Stomach smooth muscle (tissue), 2 donors: ENCODE results near the gene CD164L2.

Experiments
- H3K27ac ChIP-seq: one replicate; pipeline ENCODE4 v1.7.0; 2013; ENCODE audit warnings: mild to moderate bottlenecking, low read length, inconsistent platforms
- H3K27me3 ChIP-seq, 2 donors: one replicate each; pipeline ENCODE4 v1.7.0; 2013; ENCODE audit warnings: low read length in 2 of 2; ENCODE audit not compliant: insufficient read depth in 2 of 2, control insufficient read depth in 1 of 2
- H3K36me3 ChIP-seq, 2 donors: one replicate each; pipeline ENCODE4 v1.7.0; 2013; ENCODE audit warnings: low read length in 2 of 2; ENCODE audit not compliant: control insufficient read depth in 2 of 2, insufficient read depth in 2 of 2
- H3K4me1 ChIP-seq: one replicate; pipeline ENCODE4 v1.7.0; 2013; ENCODE audit warnings: low read length; ENCODE audit not compliant: control insufficient read depth, insufficient read depth
- H3K4me3 ChIP-seq, 2 donors: one replicate each; pipeline ENCODE4 v1.7.0; 2013; ENCODE audit warnings: low read length in 2 of 2
- H3K9ac ChIP-seq, 2 donors: one replicate each; pipeline ENCODE4 v1.7.0; 2013; ENCODE audit warnings: low read length in 2 of 2, mild to moderate bottlenecking in 1 of 2
- H3K9me3 ChIP-seq, 2 donors: one replicate each; pipeline ENCODE4 v1.7.0; 2013; ENCODE audit warnings: low read length in 2 of 2; ENCODE audit not compliant: control insufficient read depth in 2 of 2
- donor health status: healthy.
- donor health status: Pancreatic carcinoma.

The CD164L2 gene

DNA sequence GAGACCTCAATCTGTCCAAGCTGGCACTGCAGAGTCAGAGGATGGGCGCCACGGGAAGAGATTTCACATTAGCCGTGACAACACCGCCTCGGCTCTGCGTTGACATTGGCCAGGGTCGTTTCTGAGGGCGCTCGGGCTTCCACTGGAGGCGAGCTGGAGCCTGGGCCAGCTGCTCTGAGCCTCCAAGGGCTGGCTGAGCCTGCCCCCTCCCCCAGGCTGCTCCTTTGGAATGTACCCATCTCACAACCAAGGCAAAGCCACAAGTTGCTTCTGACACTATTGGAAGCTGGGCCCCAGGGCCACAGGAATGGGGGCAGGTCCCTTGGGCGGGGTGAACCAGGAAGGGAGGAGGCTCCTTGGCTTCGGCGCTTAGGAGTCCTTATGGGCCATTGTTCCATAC, 21.9 kb upstream of the CD164L2 start:
- peak overlapping the region in 1 of 2 donors; percentile 13 for H3K9ac ChIP-seq
- H3K27ac ChIP-seq: peak overlapping the region; percentile 81
- H3K9me3 ChIP-seq: no peaks in the 10 kb centered on the region

DNA sequence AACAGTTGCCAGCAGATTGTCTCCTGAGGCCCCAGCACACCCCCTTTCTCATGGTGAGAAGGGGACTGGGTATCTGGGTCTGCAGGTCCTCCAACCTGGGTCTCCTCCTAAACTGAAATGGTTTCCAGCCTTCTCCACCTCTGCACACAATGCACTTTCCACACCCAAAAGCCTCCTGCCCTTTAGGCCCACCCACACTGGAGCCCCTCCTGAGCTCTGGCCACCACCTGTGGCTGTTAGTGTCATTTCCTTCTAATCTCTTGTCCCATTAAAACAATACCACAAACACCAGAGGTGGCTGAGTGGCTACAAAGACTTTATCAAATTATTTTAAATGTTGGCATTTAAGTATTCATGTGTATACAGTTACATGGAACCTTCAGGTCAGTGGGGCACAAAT, 20.8 kb upstream of the CD164L2 start:
- H3K4me3 ChIP-seq: peak overlapping the region in 1 of 2 donors; percentile 47
- peaks cover 63% of the 10 kb centered on the region for H3K4me1 ChIP-seq
- H3K36me3 ChIP-seq: peaks cover 17 to 21% of the 10 kb centered on the region in 2 donors
- H3K9me3 ChIP-seq: no peaks in the 10 kb centered on the region
- peak overlapping the region in 1 of 2 donors; percentile 18 for H3K9ac ChIP-seq
- H3K27me3 ChIP-seq: no peaks in the 10 kb centered on the region
- peak overlapping the region; percentile 81 for H3K27ac ChIP-seq

More for the DNA sequence above, 21.9 kb upstream of the CD164L2 start:
- H3K4me3 ChIP-seq: no peak overlapping the region
- no peaks in the 10 kb centered on the region for H3K27me3 ChIP-seq
- H3K36me3 ChIP-seq: peaks cover 20 to 22% of the 10 kb centered on the region in 2 donors
- H3K4me1 ChIP-seq: peaks cover 58% of the 10 kb centered on the region

DNA sequence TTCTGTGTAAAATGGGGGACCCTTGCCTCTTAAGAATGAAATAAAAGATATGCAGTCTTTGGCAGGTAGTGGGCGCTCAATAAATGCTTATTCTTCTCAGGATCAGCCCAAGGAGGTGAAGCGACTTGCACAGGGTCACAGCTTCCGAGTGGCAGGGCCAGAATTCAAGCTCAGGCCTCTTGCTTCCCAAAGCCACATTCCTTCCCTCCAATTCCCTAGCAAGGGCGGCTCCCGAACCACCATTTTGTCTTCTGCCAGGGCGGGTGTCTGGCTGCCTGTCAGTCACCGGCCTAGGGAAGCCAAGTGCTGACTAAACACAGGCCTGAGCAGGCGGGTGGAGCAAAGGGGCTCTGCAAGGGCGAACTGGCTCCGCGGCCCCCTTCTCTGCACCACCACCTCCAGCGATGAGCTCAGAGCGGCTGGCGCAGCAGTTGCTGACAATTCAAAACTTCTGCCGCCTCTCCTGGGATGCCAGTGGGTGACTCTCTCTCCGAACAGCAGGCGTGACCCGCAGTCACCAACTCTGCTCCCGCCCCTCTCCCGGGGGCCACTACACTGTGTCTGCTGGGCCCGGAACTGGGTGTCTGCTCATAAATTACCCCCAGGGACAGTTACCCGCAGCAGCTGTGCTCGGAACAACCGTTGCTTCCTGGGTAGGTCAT, 20.1 kb upstream of the CD164L2 start:
- Histone ChIP-seq H3K36me3 (peaks cover 11 to 13% of the 10 kb centered on the region in 2 donors), H3K27ac (peak overlapping the region; percentile 81), H3K4me3 (peak overlapping the region in 1 of 2 donors; percentile 47), H3K9me3 (no peaks in the 10 kb centered on the region), H3K4me1 (peaks cover 63% of the 10 kb centered on the region), H3K27me3 (peaks cover 0 to 3% of the 10 kb centered on the region in 2 donors), H3K9ac (peak overlapping the region; percentile 18 to 42)

DNA sequence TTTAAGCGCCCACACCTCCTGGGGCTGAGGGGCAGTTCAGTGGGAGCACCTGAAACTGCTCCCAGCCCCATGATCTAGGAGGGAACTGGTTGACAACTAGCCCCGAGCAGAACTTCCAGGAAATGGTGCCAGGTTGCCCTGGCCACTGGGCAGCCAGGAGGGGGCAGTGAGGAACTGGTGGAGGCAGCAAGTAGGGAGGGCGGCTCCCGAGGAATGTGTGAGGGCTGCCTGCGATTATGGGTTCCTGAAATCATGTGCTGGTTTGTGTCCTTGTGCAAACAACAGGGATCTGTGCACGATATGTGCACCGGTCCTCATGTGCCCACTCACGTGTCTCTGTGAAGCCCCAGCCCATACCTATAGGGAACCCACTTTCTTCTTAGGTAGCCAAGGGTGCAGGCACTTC, 19.2 kb upstream of the CD164L2 start:
- peaks cover 63% of the 10 kb centered on the region for H3K4me1 ChIP-seq
- H3K36me3 ChIP-seq: peaks cover 3 to 7% of the 10 kb centered on the region in 2 donors
- peak overlapping the region in 1 of 2 donors; percentile 15 for H3K4me3 ChIP-seq
- no peaks in the 10 kb centered on the region for H3K9me3 ChIP-seq
- peak overlapping the region in 1 of 2 donors; percentile 23 for H3K9ac ChIP-seq
- peaks cover 0 to 3% of the 10 kb centered on the region in 2 donors for H3K27me3 ChIP-seq
- H3K27ac ChIP-seq: peak overlapping the region; percentile 81

DNA sequence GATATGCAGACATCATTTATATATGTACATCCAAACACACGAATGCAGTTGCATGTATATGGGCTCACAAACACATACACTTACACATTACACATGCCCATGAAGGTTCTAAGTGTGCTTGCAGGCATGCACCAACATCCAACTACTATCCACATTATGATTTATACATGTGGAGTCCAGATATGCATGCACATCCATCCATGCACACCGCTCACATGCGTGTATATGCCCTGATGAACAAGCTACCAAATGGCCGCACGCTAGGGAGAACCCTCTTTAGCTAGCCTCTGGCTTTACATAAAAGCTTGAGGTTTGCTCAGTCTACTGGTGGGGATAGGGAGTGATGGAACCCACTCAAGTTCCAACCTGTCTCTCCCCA, 17.8 kb upstream of the CD164L2 start:
- H3K27me3 ChIP-seq: peaks cover 0 to 3% of the 10 kb centered on the region in 2 donors
- H3K9ac ChIP-seq: no peak overlapping the region
- peaks cover 53% of the 10 kb centered on the region for H3K4me1 ChIP-seq
- H3K27ac ChIP-seq: no peak overlapping the region
- no peaks in the 10 kb centered on the region for H3K9me3 ChIP-seq
- no peak overlapping the region for H3K4me3 ChIP-seq
- no peaks in the 10 kb centered on the region for H3K36me3 ChIP-seq

DNA sequence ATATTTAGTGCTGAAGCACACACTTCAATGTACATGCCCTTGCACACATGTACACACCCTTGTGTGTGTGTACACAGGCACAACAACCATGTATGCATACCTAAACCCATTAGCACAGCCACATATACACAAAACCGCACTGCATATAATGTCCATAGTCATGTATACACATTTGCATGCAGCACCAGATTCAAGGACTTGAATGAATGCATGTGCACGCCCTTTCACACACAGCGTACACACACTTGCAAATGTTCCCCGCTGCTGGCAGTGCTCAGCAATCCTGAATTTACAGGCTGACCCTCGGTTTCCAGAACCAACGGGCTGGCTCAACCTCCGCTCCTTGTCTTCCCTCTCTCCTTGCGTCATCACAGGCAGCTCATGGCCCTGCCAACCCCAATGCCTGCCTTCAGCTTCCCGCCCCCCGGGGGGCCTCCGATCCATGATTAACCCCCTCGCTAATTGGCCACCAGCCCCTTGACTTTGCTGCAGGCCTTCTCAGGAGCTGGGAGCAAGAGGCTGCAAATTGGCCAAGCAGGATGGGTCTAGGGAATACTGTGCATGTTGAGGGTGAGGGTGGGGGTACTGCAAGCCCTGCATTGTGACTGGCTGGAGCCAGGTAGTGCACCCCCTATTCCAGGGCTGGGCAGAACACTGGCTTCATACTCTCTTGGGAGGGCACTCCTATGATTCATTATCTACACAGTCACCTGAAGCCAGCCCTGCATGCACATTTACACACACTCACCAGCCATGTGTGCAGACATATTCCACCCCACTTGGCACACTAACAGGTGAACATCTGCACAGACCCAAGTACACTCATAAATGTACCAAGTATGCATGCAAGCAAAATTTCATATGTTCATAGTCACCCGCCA, 17.2 kb upstream of the CD164L2 start:
- H3K4me3 ChIP-seq: no peak overlapping the region
- no peaks in the 10 kb centered on the region for H3K9me3 ChIP-seq
- no peaks in the 10 kb centered on the region for H3K36me3 ChIP-seq
- peaks cover 47% of the 10 kb centered on the region for H3K4me1 ChIP-seq
- peaks cover 0 to 3% of the 10 kb centered on the region in 2 donors for H3K27me3 ChIP-seq
- H3K27ac ChIP-seq: no peak overlapping the region
- H3K9ac ChIP-seq: no peak overlapping the region

DNA sequence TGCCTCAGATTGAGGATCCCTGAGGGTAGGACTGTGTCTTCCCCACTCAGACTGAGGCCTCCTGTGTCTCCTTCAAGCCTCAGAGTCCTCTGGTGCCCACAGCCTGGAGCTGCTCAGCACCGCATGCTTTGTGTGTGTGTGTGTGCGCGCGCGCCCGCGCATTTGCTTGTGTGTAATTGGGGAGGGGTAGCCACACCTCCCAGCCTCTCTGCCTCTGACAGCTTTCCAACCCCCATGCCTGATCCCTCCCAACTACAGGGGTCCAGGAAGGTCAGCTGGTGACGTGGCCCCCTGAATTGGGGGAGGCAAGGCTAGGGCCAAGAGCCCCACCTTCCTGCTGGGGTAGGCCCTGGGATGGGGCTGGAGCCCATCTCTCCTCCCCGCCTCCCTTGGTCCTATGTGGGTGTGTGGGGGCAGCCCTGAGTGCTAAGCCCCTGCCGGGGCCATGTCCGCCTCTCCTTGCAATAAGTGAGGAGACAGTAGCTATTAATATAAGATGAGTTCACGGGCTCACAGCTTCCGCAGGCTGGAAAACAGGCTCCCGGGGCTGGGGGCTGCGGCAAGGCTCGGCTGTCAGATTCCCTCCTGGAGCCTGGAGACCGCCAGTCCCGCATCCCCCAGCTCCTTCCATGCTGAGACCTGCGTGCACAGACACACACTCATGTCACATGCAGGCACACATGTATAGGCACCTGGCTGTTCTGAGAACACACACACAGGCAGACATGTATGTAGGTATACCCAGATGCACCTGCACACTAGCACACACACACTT, 16.3 kb upstream of the CD164L2 start:
- Histone ChIP-seq H3K9ac (no peak overlapping the region), H3K27ac (no peak overlapping the region)

DNA sequence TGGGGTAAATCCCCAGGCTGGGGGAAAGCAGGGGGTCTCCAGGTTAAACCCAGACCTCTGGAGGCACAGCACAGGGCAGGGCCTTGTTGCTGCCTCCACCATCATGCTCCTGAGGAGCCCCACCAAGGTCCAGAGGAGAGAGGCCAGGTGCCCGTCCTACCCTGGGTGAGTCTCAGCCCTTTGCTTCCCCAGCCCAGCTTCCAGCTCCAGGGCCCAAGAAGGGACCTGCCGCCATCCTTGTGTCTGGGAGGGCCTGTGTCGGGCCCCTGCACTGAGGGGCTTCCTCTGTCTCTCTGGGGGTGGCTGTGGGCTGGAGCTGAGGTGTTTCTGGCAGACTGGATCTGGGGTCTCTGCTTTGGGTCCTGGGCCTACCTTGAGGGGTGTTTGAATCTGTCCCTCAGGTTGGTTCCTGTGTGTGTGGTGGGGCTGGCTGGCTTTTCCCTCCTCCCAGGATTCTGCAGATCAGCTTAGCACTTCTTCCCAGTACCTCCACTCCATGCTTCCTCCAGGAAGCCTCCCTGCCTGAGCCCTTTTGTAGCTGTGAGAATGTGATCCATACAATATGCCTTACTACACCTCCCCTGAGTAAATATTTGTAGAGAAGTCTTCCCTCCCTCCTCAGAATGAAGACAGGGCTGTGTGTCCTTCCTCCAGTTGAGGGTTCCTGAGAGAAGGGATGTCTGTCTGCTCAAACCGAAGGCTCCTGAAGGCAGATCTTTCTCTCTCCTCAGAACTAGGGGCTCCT, 15.4 kb upstream of the CD164L2 start:
- H3K27me3 ChIP-seq: peaks cover 0 to 3% of the 10 kb centered on the region in 2 donors
- H3K9ac ChIP-seq: peak overlapping the region in 1 of 2 donors; percentile 42
- no peaks in the 10 kb centered on the region for H3K36me3 ChIP-seq
- no peak overlapping the region for H3K4me3 ChIP-seq
- peaks cover 32% of the 10 kb centered on the region for H3K4me1 ChIP-seq
- H3K9me3 ChIP-seq: no peaks in the 10 kb centered on the region
- no peak overlapping the region for H3K27ac ChIP-seq

More for the DNA sequence above, 16.3 kb upstream of the CD164L2 start:
- peaks cover 40% of the 10 kb centered on the region for H3K4me1 ChIP-seq
- H3K9me3 ChIP-seq: no peaks in the 10 kb centered on the region
- H3K4me3 ChIP-seq: no peak overlapping the region
- peaks cover 0 to 3% of the 10 kb centered on the region in 2 donors for H3K27me3 ChIP-seq
- no peaks in the 10 kb centered on the region for H3K36me3 ChIP-seq

DNA sequence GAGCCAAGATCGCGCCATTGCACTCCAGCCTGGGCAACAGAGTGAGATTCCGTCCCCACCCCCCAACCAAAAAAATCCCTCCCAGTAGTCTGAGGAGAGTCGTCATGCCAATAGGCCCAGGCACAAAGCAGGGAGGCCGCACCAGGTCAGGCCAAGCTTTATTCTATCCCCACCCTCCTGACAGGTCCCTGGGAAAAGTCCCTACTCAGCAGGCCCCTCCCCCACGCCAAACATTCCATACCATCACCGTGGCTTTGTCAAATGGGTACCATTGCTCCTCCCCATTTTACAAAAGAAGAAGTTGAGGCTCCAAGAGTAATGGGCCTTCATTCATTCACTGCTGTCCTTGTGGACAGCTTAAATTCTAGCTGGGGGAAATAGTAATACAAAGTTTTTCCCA, 14.6 kb upstream of the CD164L2 start:
- Histone ChIP-seq H3K9me3 (no peaks in the 10 kb centered on the region), H3K4me3 (no peak overlapping the region), H3K9ac (no peak overlapping the region), H3K4me1 (peaks cover 25% of the 10 kb centered on the region), H3K36me3 (no peaks in the 10 kb centered on the region), H3K27ac (no peak overlapping the region), H3K27me3 (peaks cover 0 to 3% of the 10 kb centered on the region in 2 donors)

DNA sequence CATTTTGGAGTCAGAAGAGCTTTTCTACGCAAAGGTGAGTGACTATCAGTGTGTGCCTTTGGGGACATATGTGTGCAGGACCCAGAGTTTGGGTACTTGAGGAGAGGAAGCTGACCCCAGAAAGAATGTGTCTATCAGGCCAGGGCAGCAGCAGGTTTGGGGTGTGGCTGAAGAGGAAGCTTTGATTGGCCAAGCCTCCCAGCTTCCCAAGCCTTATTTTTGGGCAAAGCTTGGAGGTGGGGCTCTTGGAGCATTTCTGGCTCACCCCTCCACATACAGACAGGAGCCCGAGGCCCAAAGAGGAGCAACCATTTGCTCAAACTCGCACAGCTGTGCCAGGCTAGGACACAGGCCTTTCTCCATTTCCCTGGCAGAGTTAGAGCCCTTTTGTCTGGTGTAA, 14.0 kb upstream of the CD164L2 start:
- Histone ChIP-seq H3K4me3 (no peak overlapping the region), H3K27me3 (peaks cover 0 to 3% of the 10 kb centered on the region in 2 donors), H3K9ac (no peak overlapping the region), H3K4me1 (peaks cover 25% of the 10 kb centered on the region), H3K9me3 (no peaks in the 10 kb centered on the region), H3K27ac (no peak overlapping the region), H3K36me3 (no peaks in the 10 kb centered on the region)
